NCI-H2171 treated with DMSO at 0.1 percent for 48 hours (cell line): ENCODE measurements around the gene NF1.

ENCODE experiments used
- DNase-seq: peaks from one replicate; lab custom pipeline; 2025; lab: John Stamatoyannopoulos, UW

The NF1 gene

DNA sequence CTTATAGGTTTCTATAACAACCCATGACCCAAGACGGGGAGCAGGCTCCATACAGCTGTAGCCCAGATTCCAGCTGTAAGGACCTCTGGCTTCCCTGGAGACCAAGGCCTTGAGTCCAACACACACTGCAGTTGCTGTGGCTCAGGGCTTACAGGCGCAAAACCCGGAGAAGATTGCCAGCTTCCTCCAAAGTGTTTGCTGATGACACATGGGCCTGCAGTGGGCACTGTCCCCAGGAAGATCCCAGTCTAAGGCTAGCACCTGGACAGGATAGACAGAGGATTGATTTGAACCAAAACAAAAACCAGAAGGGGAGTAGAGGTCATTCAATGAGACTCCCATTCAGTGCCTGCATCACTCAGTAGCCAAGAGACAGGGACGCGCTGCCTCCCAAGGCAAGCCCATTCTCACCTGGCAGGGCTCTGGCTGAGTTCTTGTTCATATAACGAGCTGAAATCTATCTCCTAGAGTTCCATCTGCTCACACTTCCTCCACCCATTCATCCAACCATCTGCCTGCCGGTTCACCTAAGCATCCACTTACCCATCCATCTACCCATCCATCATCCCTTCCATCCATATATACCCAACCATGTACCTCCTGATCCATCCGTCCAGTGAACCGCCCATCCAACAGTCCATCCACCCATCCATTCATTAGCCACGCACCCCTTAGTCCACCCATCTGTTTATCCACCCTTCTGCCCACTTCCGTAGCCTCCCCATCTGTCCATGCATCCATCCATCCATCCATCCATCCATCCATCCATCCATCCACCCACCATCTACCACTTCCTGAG, 306.9 kb downstream of the NF1 start:
- DNase-seq: peak; percentile 95

GRCh38 chr17:31404028-31404949, 309.5 kb downstream of the NF1 start:
- DNase-seq: no peak

DNA sequence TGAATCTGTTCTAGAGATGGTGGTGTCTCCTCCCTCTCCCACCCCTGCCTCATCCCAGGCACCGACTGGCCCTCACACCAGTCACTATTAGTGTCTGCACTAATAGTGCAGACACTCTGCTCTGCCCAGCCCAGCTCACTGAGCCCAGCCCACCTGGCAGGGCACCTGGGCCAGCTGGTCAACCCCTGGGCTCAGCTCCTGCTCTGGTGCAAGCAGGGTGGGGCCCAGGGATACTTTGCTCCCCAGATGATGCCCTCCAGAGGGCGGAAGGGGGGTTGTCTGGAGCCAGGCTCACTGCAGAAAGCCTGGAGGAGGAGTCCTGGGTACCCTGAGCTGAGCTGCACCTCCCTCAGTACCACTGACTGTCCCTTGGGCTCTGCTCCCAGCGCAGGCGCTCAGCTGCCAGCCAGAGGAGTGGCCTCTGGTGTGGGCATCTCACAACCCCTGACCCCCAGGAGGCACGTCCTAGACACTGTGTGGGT, 311.2 kb downstream of the NF1 start:
- peak; percentile 31 for DNase-seq

- DNase-seq: no peak
Observed at GRCh38 chr17:31408586-31408985, 313.8 kb downstream of the NF1 start.

DNA sequence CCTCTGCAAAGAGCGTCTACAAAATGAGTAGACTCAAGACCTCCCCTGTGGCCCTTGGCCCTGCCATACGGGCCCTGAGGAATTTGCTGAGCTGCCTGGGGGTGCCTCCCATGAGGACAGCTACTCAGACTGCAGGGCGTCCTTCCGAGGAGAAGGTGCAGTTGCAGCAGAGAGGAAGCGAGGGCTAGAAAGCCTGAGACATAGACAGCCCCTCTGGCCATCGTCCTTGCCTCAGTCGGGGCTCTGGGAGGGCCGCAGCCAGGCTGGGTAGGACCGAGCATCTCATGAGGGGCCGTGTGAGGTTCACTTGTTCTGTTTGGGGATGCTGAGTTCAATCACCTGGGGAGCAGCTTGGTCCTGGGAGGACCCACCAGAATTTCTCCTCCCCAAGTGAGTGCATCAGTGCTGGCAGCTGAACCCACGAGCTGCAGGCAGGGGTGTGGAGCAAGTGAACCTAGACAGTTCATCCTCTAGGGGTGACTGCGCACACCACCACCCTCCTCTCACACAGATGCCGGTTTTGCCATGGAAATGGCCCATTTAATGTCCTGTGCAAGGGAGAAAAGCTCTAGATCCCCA, 317.0 kb downstream of the NF1 start:
- no peak for DNase-seq

GRCh38 chr17:31412511-31412910, 317.7 kb downstream of the NF1 start:
- no peak for DNase-seq

DNA sequence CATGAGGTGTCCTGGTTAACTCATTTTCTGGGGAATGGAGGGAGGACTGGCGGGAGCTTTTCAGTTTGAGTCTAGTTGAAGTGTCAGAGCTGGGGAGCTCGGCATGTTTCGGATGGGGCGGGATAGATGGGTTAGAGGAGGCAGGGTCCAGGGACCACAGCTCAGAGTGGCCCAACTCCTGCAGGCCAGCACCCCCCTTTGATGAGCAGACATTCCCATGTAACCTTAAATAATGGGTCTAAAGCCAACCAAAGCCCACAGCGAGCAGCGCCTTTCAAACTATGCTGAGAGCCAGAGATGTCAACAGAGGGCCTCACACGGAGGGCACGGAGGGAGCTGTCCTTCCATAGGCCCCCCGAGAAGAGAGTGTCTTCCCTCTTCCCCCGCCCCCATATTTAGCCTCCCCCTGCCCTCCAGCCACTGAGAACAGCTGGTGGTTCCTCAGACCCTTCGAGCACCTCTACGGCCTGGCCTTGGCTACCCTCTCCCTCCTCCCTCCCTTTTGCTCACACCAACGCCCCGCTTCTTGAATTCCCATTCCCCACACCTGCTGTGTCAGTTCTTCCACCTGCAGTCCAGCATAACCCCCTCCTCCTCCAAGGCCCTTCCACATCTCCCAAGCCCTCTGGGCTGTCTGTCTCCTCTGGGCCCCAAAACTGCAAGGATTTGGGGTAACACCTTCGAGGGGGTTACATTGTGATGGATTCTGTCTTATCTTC, 318.5 kb downstream of the NF1 start:
- DNase-seq: no peak

DNA sequence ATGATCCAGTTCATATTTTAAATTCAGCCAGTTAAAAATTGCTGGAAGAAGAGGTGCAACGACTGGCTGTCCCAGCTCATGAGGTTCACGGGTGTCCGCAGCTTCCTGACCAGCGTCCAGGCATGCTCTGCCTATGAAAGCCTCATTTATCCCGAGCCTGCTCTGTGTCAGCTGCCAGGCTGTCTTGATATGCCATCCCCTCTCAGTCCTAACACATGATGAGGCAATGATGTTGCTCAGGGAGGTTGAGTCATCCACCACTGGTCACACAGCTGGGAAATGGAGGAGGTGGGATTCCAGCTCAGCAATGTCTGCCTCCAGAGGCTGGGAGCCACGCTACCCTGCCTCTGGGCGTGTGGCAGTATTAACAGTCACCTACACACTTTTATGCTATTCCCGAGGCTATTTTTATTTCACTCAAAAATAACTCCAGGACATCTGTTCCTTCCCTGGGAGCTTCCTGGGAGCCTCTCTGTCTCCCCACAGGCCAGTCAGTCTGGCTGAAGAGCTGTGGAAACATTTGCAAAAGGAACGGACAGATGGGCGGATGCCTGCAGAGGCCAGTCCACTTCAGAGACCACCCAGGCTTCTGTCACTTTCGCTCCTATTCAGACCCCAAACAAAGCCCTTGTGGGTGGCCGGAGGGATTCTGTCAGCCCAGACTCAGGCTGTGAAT, 319.2 kb downstream of the NF1 start:
- peak; percentile 21 for DNase-seq

- no peak for DNase-seq
Observed at GRCh38 chr17:31414550-31414918, 319.8 kb downstream of the NF1 start.

DNA sequence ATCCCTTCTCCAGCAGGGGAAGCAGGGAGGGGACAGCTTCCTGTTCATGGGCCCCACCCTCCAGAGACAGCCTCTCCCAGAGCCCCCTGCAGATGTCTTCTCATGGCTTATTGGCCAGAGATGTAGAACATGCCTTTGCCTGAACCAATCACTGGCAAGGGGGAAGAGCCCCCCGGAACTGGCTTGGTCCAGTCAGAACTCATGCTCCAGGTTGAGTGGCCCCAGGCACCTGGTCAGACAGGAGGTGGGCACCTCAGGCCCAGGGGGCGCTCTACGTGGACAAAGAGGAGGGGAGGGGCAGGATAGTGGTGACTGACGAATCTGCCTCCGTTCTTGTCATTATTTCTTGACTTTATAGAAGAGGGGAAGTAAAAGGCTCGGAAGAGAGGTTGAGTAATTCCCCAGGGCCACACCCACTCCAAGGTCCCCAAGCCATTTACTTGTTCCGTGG, 320.3 kb downstream of the NF1 start:
- DNase-seq: no peak

DNA sequence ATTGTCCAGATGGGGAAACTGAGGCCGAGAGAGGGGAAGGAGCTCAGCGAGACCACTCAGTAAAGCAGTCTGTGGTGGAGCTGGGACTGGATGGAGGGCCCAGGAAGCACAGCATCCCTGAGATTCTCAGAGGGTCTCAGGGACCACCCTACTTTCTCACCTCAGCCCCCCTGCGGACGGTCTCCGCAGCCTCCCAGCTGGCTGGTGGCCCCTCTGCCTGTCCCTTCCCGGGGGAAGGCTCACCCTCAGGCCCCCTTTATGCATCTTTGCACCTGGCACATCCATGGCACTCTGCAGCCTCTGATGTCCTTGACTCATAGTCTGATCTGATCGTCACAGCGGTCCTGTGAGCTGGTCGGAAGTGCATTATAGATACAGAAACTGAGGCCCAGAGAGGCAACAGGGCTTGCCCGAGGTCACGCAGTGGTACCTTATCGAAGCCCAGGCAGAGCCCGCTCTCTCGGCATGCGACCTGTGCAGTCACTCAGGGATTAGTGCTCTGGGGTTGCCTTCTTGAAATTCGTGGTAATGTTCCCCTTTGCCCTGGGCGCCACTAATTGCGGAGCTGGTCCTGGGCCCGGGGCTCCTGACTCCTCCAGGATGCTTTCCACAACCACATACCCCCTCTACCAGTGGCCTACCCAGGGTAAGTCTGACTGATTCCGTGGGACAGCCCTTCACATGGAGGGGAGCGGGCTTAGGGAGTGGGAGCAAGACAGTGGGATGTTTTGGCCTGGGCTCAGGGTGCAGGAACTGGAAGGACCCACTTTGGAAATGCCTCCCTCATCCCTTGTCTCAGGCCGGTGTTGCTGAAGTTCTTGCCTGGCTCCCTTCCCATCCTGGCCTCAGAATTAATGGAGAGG, 321.1 kb downstream of the NF1 start:
- DNase-seq: no peak

GRCh38 chr17:31416503-31416923, 321.7 kb downstream of the NF1 start:
- no peak for DNase-seq

- DNase-seq: no peak
Observed at GRCh38 chr17:31417051-31417792, 322.4 kb downstream of the NF1 start.

DNA sequence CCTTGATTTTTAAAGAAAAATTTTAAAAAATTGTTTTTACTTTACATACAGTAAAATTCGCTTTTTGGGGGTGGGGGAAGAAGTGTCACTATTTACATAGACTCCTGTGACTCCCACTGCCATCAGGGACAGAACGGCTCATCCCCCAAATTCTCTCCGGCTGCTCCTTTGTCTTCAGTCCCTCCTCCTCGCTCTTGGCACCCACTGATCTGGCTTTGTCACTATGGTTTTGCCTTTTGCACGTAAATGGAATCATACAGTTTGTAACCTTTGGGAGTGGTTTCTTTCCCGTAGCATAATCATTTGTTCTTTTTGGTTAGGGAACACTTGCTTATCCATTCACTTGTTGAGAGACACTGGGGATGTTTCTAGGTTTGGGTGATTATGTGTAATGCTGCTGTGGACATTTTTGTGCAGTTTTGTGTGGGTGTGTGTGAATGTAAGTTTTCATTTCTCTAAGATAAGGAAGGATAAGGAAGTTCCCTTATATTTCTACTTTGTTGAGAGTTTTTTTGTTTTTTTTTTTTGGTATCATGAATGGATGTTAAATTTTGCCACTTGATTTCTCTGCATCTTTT, 324.1 kb downstream of the NF1 start:
- DNase-seq: no peak

- no peak for DNase-seq
Observed at GRCh38 chr17:31422443-31422842, 327.7 kb downstream of the NF1 start.

- no peak for DNase-seq
Observed at GRCh38 chr17:31424944-31425281, 330.1 kb downstream of the NF1 start.

- peak; percentile 71 for DNase-seq
Observed at GRCh38 chr17:31425282-31426040, 330.7 kb downstream of the NF1 start.
